NCI-H345 treated with DMSO at 0.1 percent for 48 hours (cell line): ENCODE results near the gene EMC8.

Source experiments
- DNase-seq: peaks from one replicate; lab custom pipeline; 2025; ENCODE audit not compliant: unreplicated experiment; lab: John Stamatoyannopoulos, UW

Gene EMC8

GRCh38 chr16:85784813-85785212, 14.5 kb downstream of the EMC8 start:
- DNase-seq, result no peak

GRCh38 chr16:85783441-85783840, 15.9 kb downstream of the EMC8 start:
- no peak for DNase-seq

- no peak for DNase-seq
Observed at GRCh38 chr16:85782451-85782850, 16.9 kb downstream of the EMC8 start.

GRCh38 chr16:85781695-85782370, 17.5 kb downstream of the EMC8 start:
- no peak for DNase-seq

GRCh38 chr16:85781156-85781555, 18.2 kb downstream of the EMC8 start:
- no peak for DNase-seq

- no peak for DNase-seq
Observed at GRCh38 chr16:85780281-85780680, 19.1 kb downstream of the EMC8 start.

GRCh38 chr16:85778873-85779272, 20.5 kb downstream of the EMC8 start:
- no peak for DNase-seq

GRCh38 chr16:85777583-85778310, 21.6 kb downstream of the EMC8 start:
- DNase-seq, result no peak

GRCh38 chr16:85774811-85775210, 24.5 kb downstream of the EMC8 start:
- DNase-seq, result no peak

- DNase-seq, result no peak
Observed at GRCh38 chr16:85774136-85774535, 25.2 kb downstream of the EMC8 start.

- DNase-seq, result no peak
Observed at GRCh38 chr16:85773044-85773443, 26.3 kb downstream of the EMC8 start.

GRCh38 chr16:85770741-85771140, 28.6 kb downstream of the EMC8 start:
- DNase-seq, result no peak

GRCh38 chr16:85768199-85768598, 31.1 kb downstream of the EMC8 start:
- DNase-seq, result no peak

GRCh38 chr16:85767531-85767930, 31.8 kb downstream of the EMC8 start:
- DNase-seq, result no peak

GRCh38 chr16:85765767-85766166, 33.6 kb downstream of the EMC8 start:
- no peak for DNase-seq

GRCh38 chr16:85765211-85765610, 34.1 kb downstream of the EMC8 start:
- DNase-seq, result no peak

- no peak for DNase-seq
Observed at GRCh38 chr16:85763616-85764015, 35.7 kb downstream of the EMC8 start.

GRCh38 chr16:85762970-85763369, 36.4 kb downstream of the EMC8 start:
- no peak for DNase-seq

- DNase-seq, result no peak
Observed at GRCh38 chr16:85761861-85762260, 37.5 kb downstream of the EMC8 start.

GRCh38 chr16:85759631-85760419, 39.5 kb downstream of the EMC8 start:
- DNase-seq, result no peak

- no peak for DNase-seq
Observed at GRCh38 chr16:85759136-85759535, 40.2 kb downstream of the EMC8 start.

GRCh38 chr16:85757341-85757822, 42.0 kb downstream of the EMC8 start:
- no peak for DNase-seq
